Fibroblast of skin of scalp (primary cell): Measurements from ENCODE around the gene BABAM1.

Source experiments
- DNase-seq: peaks from one replicate; pipeline ENCODE4 v3.0.0-alpha.2; 2013

Gene BABAM1

GRCh38 chr19:17324357-17325114 is 57.3 kb downstream of the BABAM1 start:
- DNase-seq: no peak

- DNase-seq: no peak
These were observed 57.9 kb downstream of the BABAM1 start for GRCh38 chr19:17325133-17325532.

GRCh38 chr19:17325881-17326594 is 58.8 kb downstream of the BABAM1 start:
- DNase-seq: no peak

GRCh38 chr19:17326595-17326966 is 59.3 kb downstream of the BABAM1 start:
- DNase-seq: no peak

- no peak for DNase-seq
These were observed 59.9 kb downstream of the BABAM1 start for GRCh38 chr19:17327068-17327653.

- no peak for DNase-seq
These were observed 60.6 kb downstream of the BABAM1 start for GRCh38 chr19:17327654-17328516.
